GM12891 (cell line): ENCODE results near the gene TMPRSS11F.

ENCODE experiments used
- PAX5 ChIP-seq: IDR thresholded peaks from 2 replicates; pipeline ENCODE4 v1.6.1; 2011; ENCODE audit warnings: low read length, moderate library complexity, mild to moderate bottlenecking; ENCODE audit not compliant: insufficient read depth, severe bottlenecking
- POLR2A ChIP-seq: IDR thresholded peaks from 2 replicates; pipeline ENCODE4 v1.6.1; 2011; ENCODE audit warnings: low read depth, low read length, control low read depth
- POLR2AphosphoS5 ChIP-seq: IDR thresholded peaks from 2 replicates; pipeline ENCODE4 v1.6.1; 2011; ENCODE audit warnings: low read depth, low read length, control low read depth
- TAF1 ChIP-seq: IDR thresholded peaks from 2 replicates; pipeline ENCODE4 v1.6.1; 2011; ENCODE audit warnings: low read depth, low read length, control low read depth

GRCh38 chr4:68119921-68120320, 9.7 kb downstream of the TMPRSS11F start:
- TF ChIP-seq POLR2A (no peak), POLR2AphosphoS5 (no peak), TAF1 (no peak), PAX5 (no peak)
